Stimulated activated CD8-positive, alpha-beta memory T cell treated with anti-CD3 and anti-CD28 coated beads, Interleukin-15, amount 100 ng/mL, for 48 hours (primary cell): ENCODE results near the gene FEV.

Experiments used
- DNase-seq, 2 donors: peaks; one replicate each; pipeline ENCODE4 v3.0.0-alpha.2; 2020; ENCODE audit warnings: low read depth in 2 of 2

Gene FEV

GRCh38 chr2:218979846-218980734 is 4.9 kb downstream of the FEV start:
- DNase-seq: peak; percentile 74

DNA sequence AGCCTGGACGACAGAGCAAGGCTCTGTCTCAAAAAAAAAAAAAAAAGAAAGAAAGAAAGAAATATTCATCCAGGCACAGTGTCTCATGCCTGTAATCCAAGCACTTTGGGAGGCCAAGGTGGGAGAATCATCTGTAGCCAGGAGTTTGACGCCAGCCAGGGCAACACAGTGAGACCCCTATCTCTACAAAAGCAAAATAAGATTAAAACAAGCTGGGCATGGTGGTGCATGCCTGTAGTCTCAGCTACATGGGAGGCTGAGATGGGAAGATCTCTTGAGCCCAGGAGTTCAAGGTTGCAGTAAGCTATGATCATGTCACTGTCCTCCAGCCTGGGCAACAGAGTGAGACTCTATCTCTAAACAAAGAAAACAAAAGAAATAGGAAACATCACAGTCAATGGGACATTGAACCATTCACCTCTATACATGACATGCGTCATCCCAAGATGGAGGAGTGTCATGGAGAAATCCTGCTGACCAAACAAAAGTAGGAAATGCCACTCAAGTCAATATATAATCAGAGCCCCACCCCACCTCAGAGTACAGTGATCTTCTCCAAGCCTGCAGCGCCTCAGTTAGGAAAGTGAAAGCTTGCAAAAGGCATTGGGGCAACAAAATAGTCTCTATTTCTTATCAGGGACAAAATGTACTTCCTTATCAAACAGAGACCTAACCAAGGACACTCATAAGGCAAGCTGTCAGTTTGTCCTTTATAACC is 9.8 kb downstream of the FEV start:
- no peak for DNase-seq

- DNase-seq: no peak
Observed at GRCh38 chr2:218970894-218971293, 14.1 kb downstream of the FEV start.

DNA sequence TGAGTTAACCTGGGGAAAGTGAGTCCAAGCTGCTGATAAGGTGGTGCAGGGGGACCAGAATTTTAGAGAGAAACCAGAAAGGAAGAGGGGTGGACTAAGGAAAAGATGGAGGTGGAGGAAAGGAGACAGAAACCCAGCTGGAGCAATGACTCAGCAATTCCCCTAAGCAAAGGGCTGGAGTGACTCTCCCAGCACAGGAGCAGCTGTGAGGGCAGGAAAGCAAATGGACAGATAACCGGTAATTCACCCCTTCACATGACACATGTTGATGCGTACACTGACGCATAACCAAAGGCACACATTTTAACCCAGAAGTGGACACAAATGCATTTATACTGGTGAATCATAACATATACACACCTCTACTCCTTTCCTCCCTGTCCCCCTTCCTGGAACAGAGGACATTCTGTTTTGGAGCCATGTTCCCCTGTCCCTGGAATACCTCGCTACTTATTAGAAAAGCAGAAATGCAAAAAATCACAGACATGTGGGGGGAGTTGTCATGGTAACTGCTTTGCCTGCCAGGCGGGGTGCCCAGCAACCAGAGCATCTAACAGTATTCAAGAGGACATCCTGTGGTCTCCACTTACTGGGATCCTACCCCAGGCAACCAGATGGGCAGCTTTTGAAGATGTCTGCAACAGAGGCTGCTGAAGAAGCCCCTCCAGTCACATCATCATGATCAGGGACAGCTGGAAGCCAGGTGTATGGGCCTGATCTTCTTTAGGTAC is 20.8 kb downstream of the FEV start:
- DNase-seq: no peak

- DNase-seq: no peak
Observed at GRCh38 chr2:218963601-218964000, 21.4 kb downstream of the FEV start.

- DNase-seq: no peak
Observed at GRCh38 chr2:218962859-218963492, 22.0 kb downstream of the FEV start.

- DNase-seq: no peak
Observed at GRCh38 chr2:218961651-218962570, 23.1 kb downstream of the FEV start.

GRCh38 chr2:218961229-218961628 is 23.8 kb downstream of the FEV start:
- DNase-seq: no peak

- DNase-seq: no peak
Observed at GRCh38 chr2:218960309-218961165, 24.4 kb downstream of the FEV start.

DNA sequence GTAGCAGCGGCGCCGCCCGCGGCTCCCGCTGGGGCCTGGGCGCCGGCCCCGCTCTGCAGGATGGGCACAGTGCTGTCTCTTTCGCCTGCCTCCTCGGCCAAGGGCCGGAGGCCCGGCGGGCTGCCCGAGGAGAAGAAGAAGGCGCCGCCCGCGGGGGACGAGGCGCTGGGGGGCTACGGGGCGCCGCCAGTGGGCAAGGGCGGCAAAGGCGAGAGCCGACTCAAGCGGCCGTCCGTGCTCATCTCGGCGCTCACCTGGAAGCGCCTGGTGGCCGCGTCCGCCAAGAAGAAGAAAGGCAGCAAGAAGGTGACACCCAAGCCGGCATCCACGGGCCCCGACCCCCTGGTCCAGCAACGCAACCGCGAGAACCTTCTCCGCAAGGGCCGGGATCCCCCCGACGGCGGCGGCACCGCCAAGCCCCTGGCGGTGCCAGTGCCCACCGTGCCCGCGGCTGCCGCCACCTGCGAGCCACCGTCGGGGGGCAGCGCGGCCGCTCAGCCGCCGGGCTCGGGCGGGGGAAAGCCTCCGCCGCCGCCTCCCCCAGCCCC is 25.1 kb downstream of the FEV start:
- no peak for DNase-seq

- peak; percentile 75 to 83 for DNase-seq
Observed at GRCh38 chr2:218959141-218959731, 25.7 kb downstream of the FEV start, which contains the start of gene CDK5R2. Gene CDK5R2 (plus strand): TSS chr2:218959666. CDS start chr2:218959821, 155 bp downstream.

- DNase-seq: no peak
Observed at GRCh38 chr2:218958276-218958675, 26.7 kb downstream of the FEV start.

GRCh38 chr2:218957671-218958070 is 27.3 kb downstream of the FEV start:
- no peak for DNase-seq

- no peak for DNase-seq
Observed at GRCh38 chr2:218956039-218956438, 28.9 kb downstream of the FEV start.

DNA sequence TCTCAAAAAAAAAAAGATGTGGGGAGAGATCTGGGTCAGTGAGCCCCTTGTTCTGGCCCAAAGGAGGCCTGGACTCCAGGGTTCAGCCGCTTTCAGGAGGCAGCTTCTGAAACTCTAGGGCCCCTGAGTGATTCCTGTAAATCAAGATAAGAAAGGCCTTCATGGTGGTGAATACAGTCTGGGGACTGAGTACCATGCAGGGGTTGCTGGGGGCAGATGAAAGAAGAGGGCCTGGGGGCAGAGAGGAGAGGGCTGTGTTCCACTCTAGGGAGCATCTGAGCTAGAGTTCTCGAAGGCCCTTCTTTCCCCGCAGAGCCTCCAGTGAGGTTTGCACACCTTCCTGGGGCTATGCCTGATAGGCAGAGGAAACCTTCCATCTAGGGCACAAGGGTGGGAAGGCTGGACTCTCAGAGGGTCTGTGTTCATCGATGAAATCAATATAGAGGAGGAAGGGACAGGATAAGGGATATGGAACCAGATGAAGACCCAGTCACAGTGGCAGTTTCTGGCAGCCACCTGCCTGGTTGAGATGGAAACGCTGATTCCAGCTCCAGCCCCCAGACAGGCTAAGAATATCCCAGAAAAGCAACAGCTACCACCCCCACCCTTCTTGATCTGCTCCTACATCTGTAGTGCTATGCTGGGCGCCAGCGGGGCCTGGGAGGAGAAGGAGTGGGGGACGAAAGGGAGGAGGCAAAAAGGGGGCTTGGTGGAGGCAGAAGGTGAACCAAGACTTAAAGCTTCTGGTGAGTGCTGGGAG is 30.3 kb downstream of the FEV start:
- DNase-seq: no peak

GRCh38 chr2:218953366-218953954 is 31.5 kb downstream of the FEV start:
- no peak for DNase-seq

GRCh38 chr2:218952160-218952559 is 32.8 kb downstream of the FEV start:
- DNase-seq: no peak

DNA sequence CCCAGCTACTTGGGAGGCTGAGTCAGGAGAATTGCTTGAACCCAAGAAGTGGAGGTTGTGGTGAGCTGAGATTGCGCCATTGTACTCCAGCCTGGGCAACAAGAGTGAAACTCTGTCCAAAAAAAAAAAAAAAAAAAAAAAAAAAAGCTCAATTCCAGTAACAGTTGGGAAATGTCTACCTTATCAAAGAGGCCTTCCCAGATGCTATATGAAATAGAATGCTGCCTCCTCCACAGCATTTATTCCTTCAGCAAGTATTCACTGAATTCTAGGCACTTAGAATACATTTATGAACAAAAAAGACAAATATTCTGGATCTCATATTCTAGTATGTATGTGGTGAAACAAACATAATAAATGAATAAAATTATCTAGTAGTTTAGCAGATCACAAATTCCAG is 38.4 kb downstream of the FEV start:
- DNase-seq: no peak
